ENCODE data around the gene DCUN1D2. TPM values are rescaled to one million over a fixed set of nuclear protein-coding genes. Genes with fewer than 3 reads are reported as not detected.

The DCUN1D2 gene
- total and polyA plus RNA-seq, 12 donors: 40.9 to 307 (median 219) TPM

GRCh38 chr13:113413898-113414282, 76.6 kb downstream of the DCUN1D2 start:
- DNase-seq: no peak
- H3K4me3 ChIP-seq: no peak overlapping the region
- intact Hi-C loops (cut with DNase I): no loop called here

GRCh38 chr13:113413178-113413897, 77.2 kb downstream of the DCUN1D2 start:
- DNase-seq (no peak), ATAC-seq (peak; percentile 5 to 75 (median 34))
- Histone ChIP-seq H3K27ac (peak overlapping the region; percentile 62 to 86 (median 79)), H3K9me3 (no peaks in the 10 kb centered on the region), H3K4me3 (no peak overlapping the region), H3K27me3 (no peaks in the 10 kb centered on the region), H3K4me1 (peaks cover 4 to 48% (median 10%) of the 10 kb centered on the region in 9 donors), H3K36me3 (no peaks in the 10 kb centered on the region)
- 77 to 84% methylated on average over 32 of the region's 32 CpGs for WGBS, 2 donors
- intact Hi-C loops (cut with DNase I): no loop called here
- TF ChIP-seq CTCF (IDR thresholded peaks at IDR 0.05): no peak

More at GRCh38 chr13:113413898-113414282, 76.6 kb downstream of the DCUN1D2 start:
- 23 to 41% methylated on average over 9 of the region's 9 CpGs for WGBS, 2 donors
- Histone ChIP-seq H3K27me3 (no peaks in the 10 kb centered on the region), H3K36me3 (no peaks in the 10 kb centered on the region), H3K9me3 (no peaks in the 10 kb centered on the region), H3K27ac (peak overlapping the region; percentile 62 to 86 (median 79)), H3K4me1 (peaks cover 4 to 43% (median 10%) of the 10 kb centered on the region in 9 donors)
- ATAC-seq: peak; percentile 25 to 67 (median 48)
- no peak for TF ChIP-seq CTCF (IDR thresholded peaks at IDR 0.05)

DNA sequence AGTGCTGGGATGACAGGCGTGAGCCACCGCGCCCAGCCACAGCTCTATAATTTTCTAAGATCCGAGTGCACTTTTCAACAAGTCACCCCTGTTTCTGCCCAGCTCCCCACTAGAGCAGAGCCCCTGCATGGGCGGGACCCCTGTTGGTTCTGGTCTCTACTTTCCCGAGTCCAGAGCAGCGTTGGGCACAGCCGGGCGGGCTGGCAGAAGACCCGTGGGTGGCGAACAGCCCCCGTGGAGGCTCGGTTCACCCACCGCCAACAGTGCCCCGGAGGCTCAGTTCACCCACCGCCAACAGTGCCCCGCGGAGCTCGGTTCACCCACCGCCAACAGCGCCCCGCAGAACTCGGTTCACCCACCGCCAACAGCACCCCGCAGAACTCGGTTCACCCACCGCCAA, 78.1 kb downstream of the DCUN1D2 start:
- peaks cover 4 to 57% (median 18%) of the 10 kb centered on the region in 9 donors for H3K4me1 ChIP-seq
- TF ChIP-seq CTCF (IDR thresholded peaks at IDR 0.05): no peak
- H3K27ac ChIP-seq: peak overlapping the region in 4 of 10 donors; percentile 48 to 84 (median 78)
- intact Hi-C loops (cut with DNase I): no loop called here
- no peak overlapping the region for H3K4me3 ChIP-seq
- H3K9me3 ChIP-seq: no peaks in the 10 kb centered on the region
- H3K27me3 ChIP-seq: peaks cover 0 to 6% (median 0%) of the 10 kb centered on the region in 7 donors
- ATAC-seq (no peak), DNase-seq (no peak)
- peaks cover 0 to 2% (median 0%) of the 10 kb centered on the region in 9 donors for H3K36me3 ChIP-seq
- WGBS, 2 donors: 97% methylated on average over 21 to 27 of the region's 27 CpGs

DNA sequence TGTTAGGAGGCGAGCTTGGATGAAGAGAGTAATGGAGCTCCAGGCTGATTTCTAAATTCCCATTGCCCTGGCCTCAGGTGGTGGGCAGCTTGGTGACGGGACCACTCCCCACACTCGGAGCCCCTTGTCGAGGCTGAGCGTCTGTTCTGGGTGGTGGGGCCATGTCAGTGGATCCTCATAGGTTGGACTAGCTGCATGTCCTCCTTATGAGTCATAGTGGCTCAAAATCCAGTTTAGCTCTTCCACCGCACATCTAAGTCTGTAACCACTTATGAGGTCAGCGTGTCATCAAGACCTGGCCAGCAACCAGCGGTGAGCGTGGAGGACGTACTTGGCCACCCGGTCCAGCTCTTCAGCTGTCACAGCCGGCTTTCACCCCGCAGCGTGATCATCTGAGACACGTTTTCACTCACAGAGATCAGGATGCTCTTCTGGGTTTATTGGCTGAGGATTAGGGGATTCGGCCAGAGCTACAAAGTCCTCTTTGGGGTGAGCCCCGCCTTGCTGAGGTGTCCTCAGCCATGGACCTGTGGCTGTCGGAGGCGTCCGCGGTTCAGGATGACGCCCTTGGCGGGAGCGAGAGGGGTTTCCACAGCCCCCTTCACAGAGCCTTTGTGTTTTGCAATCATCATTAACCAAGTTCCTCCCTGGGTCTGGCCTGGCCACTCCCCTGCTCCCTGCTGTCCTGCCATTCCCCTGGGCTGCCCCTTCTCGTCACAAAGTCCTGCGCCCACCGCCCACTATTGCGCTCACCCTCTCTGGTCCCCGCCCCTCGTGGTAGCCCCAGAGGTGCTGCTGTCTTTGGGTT, 79.1 kb downstream of the DCUN1D2 start:
- DNase-seq: peak; percentile 69 to 75
- 59 to 67% methylated on average over 30 of the region's 30 CpGs for whole genome bisulfite sequencing, 2 donors
- peak overlapping the region; percentile 52 to 89 (median 80) for H3K27ac ChIP-seq
- H3K36me3 ChIP-seq: peaks cover 0 to 6% (median 0%) of the 10 kb centered on the region in 9 donors
- ATAC-seq: peak; percentile 34 to 76 (median 68)
- H3K4me1 ChIP-seq: peaks cover 4 to 68% (median 28%) of the 10 kb centered on the region in 9 donors
- peaks cover 0 to 10% (median 0%) of the 10 kb centered on the region in 7 donors for H3K27me3 ChIP-seq
- H3K9me3 ChIP-seq: no peaks in the 10 kb centered on the region
- no peak overlapping the region for H3K4me3 ChIP-seq
- intact Hi-C loops (cut with DNase I): no loop called here
- no peak for TF ChIP-seq CTCF (IDR thresholded peaks at IDR 0.05)

Data from heart right ventricle (tissue), 16 donors.